ENCODE measurements around the gene FBLN5.

FBLN5 gene

GRCh38 chr14:91947475-91948184 lies at the start of gene FBLN5:
Gene FBLN5, minus strand, starts transcription at chr14:91947694. Its CDS starts 465 bp downstream, at chr14:91947229.
- DNase-seq (ENCODE audit: low read depth in 2 of 2): peak; percentile 25 to 26

- DNase-seq (ENCODE audit: low read depth in 2 of 2): no peak
Observed at GRCh38 chr14:91996948-91997371, 49.5 kb upstream of the FBLN5 start.

GRCh38 chr14:91987192-91987591 lies 39.7 kb upstream of the FBLN5 start:
- no peak for DNase-seq (ENCODE audit: low read depth in 2 of 2)

- no peak for DNase-seq (ENCODE audit: low read depth in 2 of 2)
Observed at GRCh38 chr14:91985521-91986255, 38.2 kb upstream of the FBLN5 start.

GRCh38 chr14:91985008-91985407 lies 37.5 kb upstream of the FBLN5 start:
- no peak for DNase-seq (ENCODE audit: low read depth in 2 of 2)

GRCh38 chr14:91983588-91983987 lies 36.1 kb upstream of the FBLN5 start:
- DNase-seq (ENCODE audit: low read depth in 2 of 2): no peak

- DNase-seq (ENCODE audit: low read depth in 2 of 2): no peak
Observed at GRCh38 chr14:91980157-91980556, 32.7 kb upstream of the FBLN5 start.

- DNase-seq (ENCODE audit: low read depth in 2 of 2): no peak
Observed at GRCh38 chr14:91977884-91978283, 30.4 kb upstream of the FBLN5 start.

GRCh38 chr14:91975763-91976162 lies 28.3 kb upstream of the FBLN5 start:
- DNase-seq (ENCODE audit: low read depth in 2 of 2): no peak

GRCh38 chr14:91971188-91971778 lies 23.8 kb upstream of the FBLN5 start:
- no peak for DNase-seq (ENCODE audit: low read depth in 2 of 2)

- no peak for DNase-seq (ENCODE audit: low read depth in 2 of 2)
Observed at GRCh38 chr14:91968280-91968679, 20.8 kb upstream of the FBLN5 start.

GRCh38 chr14:91964724-91965123 lies 17.2 kb upstream of the FBLN5 start:
- no peak for DNase-seq (ENCODE audit: low read depth in 2 of 2)

- DNase-seq (ENCODE audit: low read depth in 2 of 2): no peak
Observed at GRCh38 chr14:91964011-91964410, 16.5 kb upstream of the FBLN5 start.

- no peak for DNase-seq (ENCODE audit: low read depth in 2 of 2)
Observed at GRCh38 chr14:91963465-91963864, 16.0 kb upstream of the FBLN5 start.

GRCh38 chr14:91961297-91962220 lies 14.1 kb upstream of the FBLN5 start:
- no peak for DNase-seq (ENCODE audit: low read depth in 2 of 2)

- DNase-seq (ENCODE audit: low read depth in 2 of 2): no peak
Observed at GRCh38 chr14:91957876-91958313, 10.4 kb upstream of the FBLN5 start.

GRCh38 chr14:91956616-91957015 lies 9.1 kb upstream of the FBLN5 start:
- no peak for DNase-seq (ENCODE audit: low read depth in 2 of 2)

GRCh38 chr14:91955168-91955567 lies 7.7 kb upstream of the FBLN5 start:
- no peak for DNase-seq (ENCODE audit: low read depth in 2 of 2)

- DNase-seq (ENCODE audit: low read depth in 2 of 2): no peak
Observed at GRCh38 chr14:91953170-91953985, 5.9 kb upstream of the FBLN5 start.

- DNase-seq (ENCODE audit: low read depth in 2 of 2): no peak
Observed at GRCh38 chr14:91946622-91947474, 646 bp downstream of the FBLN5 start.
